Activated naive CD8-positive, alpha-beta T cell treated with anti-CD3 and anti-CD28 coated beads for 36 hours (primary cell): ENCODE results near the gene MTG2. TPM values are rescaled to one million over a fixed set of nuclear protein-coding genes. Genes with fewer than 3 reads are reported as not detected.

Experiments used
- total RNA-seq, 2 experiments: library from RNA; stranded (reverse); gene quantifications; one replicate each; pipeline ENCODE4 v1.2.3, GENCODE V29; 2021

MTG2 gene
- total RNA-seq, 2 experiments from 2014 or later, result 36.1 to 39.9 TPM

Other genes with a start within 250 kb of the MTG2 start
- gene TAF4, start 117.1 kb upstream of the MTG2 start, total RNA-seq, result 10 to 100 TPM; 15.2 to 16.4 TPM
- gene LSM14B, start 60.6 kb upstream of the MTG2 start, total RNA-seq, result 10 to 100 TPM; 32.8 to 34.5 TPM
- 100 to 1,000 TPM; 362 to 367 TPM for gene PSMA7, start 39.6 kb upstream of the MTG2 start, total RNA-seq
- gene SS18L1, start 39.3 kb upstream of the MTG2 start, total RNA-seq, result 10 to 100 TPM; 12.1 to 12.3 TPM
- not detected for gene HRH3, start 37.2 kb downstream of the MTG2 start, total RNA-seq
- 10 to 100 TPM; 19.2 to 20.4 TPM for gene OSBPL2, start 55.5 kb downstream of the MTG2 start, total RNA-seq
- gene ADRM1, start 120.0 kb downstream of the MTG2 start, total RNA-seq, result 100 to 1,000 TPM; 136 to 139 TPM
- under 1 TPM; 0.38 to 0.91 TPM for gene LAMA5, start 184.3 kb downstream of the MTG2 start, total RNA-seq
- 1,000 to 10,000 TPM; 2,242 to 2,482 TPM for gene RPS21, start 204.1 kb downstream of the MTG2 start, total RNA-seq
- 1 to 10 TPM; 4.9 to 5.3 TPM for gene CABLES2, start 224.3 kb downstream of the MTG2 start, total RNA-seq
- not detected for gene RBBP8NL, start 244.5 kb downstream of the MTG2 start, total RNA-seq